ENCODE measurements around the gene MYO18A.
A peak's percentile ranks its signal among the peaks of the same experiment; 100 is the strongest.

MYO18A gene

GRCh38 chr17:29046473-29046839 is 133.7 kb downstream of the MYO18A start:
- no peak for DNase-seq (ENCODE audit: low read depth)
- no peak overlapping the region for H3K4me3 ChIP-seq (ENCODE audit: low read depth, low read length)
- no peak for TF ChIP-seq CTCF (conservative IDR thresholded peaks at IDR 0.05; ENCODE audit: low read depth, low read length)

DNA sequence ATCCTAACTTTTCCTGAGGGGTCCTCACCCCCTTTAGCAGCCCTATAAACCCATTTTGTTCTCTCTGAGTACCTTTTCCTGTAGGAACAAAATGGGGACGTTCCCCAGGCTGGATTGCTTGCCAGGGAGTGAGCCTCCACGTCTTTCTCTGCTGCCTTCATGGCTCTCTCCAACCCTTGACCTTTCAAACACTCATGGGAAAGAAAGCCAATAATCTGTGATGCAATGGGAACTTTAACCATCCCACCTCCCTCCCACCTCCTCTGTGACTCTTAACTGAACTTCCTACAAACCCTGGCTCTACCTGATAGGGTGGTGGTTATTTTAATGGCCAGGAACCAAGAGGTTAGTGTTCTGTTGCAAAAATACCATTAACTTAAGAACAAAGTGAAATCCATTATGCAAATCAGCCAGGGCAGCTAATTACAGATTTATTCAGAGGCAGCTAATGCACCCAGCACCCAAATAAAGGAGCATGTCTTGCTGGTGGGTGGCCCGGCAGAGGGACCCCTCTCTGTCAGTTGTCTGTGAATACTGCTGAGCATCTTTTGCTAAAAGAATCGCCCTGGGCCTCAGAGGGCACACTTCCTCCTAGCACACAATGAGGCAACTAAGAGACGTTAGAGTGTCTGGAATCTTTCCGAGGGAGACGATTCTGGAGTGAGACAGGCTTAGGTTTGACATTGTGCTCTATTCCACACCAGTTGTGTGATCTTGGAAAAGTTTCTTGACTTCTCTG is 134.3 kb downstream of the MYO18A start:
- DNase-seq (ENCODE audit: low read depth), result no peak
- no peak overlapping the region for H3K4me3 ChIP-seq (ENCODE audit: low read depth, low read length)
- TF ChIP-seq CTCF (conservative IDR thresholded peaks at IDR 0.05; ENCODE audit: low read depth, low read length), result no peak

- TF ChIP-seq CTCF (conservative IDR thresholded peaks at IDR 0.05; ENCODE audit: low read depth, low read length), result no peak
- DNase-seq (ENCODE audit: low read depth), result no peak
- H3K4me3 ChIP-seq (ENCODE audit: low read depth, low read length), result no peak overlapping the region
Measured at GRCh38 chr17:29045026-29045425, 135.2 kb downstream of the MYO18A start.

- TF ChIP-seq CTCF (conservative IDR thresholded peaks at IDR 0.05; ENCODE audit: low read depth, low read length), result no peak
- no peak for DNase-seq (ENCODE audit: low read depth)
- H3K4me3 ChIP-seq (ENCODE audit: low read depth, low read length), result no peak overlapping the region
Measured at GRCh38 chr17:29043539-29044145, 136.6 kb downstream of the MYO18A start.

DNA sequence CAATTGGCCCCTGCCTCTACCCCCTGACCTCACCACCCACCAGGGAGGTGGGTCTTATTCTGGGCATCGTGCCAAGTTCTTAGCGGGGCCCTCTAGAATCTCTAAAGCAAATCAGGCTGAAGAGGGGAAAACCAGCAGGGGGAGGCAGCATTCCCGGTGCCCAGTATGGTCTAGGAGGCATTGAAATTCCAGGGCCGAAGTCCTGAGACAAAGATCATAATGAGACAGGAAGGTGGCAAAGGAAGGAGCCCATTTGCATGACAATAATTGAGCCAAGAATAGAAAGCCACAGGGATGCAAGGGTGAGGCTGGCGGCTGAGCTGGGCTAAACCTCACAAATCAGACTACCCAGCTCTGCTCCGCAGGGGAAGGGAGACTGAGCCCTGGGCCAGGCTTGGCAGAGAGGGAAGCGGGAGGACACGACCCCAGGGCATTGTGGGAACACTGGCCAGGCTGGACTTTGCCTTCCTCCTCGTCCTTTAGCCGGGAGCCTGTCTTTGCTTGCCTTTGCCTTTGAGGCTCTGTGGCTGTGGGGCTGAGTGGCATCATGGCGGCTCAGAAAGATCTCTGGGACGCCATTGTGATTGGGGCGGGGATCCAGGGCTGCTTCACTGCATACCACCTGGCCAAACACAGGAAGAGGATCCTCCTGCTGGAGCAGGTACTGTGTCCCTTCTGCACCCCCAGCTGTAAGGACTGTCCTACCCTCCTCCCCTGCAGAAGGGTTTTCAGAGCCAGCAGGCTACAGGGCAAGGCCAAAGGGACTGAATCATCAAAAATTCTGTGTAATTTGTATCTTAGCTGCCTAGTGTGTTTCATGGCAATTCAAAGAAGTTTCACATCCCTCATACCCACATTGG is 137.3 kb downstream of the MYO18A start, which contains the start of gene PIPOX:
Gene PIPOX (plus strand): TSS at position 463 of the 860 bp plus-strand sequence. CDS start 85 bp downstream, at position 548.
- peak; percentile 47 for TF ChIP-seq CTCF (conservative IDR thresholded peaks at IDR 0.05; ENCODE audit: low read depth, low read length)
- H3K4me3 ChIP-seq (ENCODE audit: low read depth, low read length), result peak within 1 kb of the TSS; percentile 33
- peak; percentile 80 for DNase-seq (ENCODE audit: low read depth)

DNA sequence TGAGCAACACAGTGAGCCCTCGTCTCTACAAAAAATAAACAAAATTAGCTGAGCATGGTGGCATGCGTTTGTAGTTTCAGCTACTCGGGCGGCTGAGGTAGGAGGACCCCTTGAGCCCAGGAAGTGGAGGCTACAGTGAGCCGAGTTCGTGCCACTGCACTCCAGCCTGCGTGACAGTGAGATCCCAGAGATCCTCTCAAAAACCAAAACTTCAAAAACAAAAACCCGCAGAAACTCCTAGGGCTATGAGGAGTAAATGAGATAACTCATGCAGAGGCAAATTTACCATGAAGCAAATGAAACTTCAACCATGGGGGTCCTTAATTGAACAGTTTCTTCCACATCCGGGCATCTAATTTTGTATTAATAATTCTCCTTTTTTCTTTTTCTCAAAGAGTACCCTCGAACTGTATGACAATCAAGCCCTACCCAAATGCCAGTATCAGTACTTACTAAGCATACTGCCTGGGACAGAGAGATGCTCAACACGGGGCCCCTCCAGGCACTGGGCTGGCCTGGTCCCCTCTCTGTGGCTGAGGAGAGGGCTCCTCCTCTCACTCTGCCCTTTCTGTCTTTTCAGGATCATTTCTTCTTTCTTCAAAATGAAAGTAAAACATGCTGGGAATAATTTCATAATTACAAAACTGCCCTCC is 138.0 kb downstream of the MYO18A start:
- TF ChIP-seq CTCF (conservative IDR thresholded peaks at IDR 0.05; ENCODE audit: low read depth, low read length), result no peak
- H3K4me3 ChIP-seq (ENCODE audit: low read depth, low read length), result peak overlapping the region; percentile 33
- DNase-seq (ENCODE audit: low read depth), result no peak

All from choroid plexus epithelial cell (primary cell).